ENCODE data around the gene BRD1.
A peak's percentile ranks its signal among the peaks of the same experiment; 100 is the strongest.

BRD1 gene
- total RNA-seq: 208 reads per million, percentile 93 among the genes with 10 or more reads in this experiment

DNA sequence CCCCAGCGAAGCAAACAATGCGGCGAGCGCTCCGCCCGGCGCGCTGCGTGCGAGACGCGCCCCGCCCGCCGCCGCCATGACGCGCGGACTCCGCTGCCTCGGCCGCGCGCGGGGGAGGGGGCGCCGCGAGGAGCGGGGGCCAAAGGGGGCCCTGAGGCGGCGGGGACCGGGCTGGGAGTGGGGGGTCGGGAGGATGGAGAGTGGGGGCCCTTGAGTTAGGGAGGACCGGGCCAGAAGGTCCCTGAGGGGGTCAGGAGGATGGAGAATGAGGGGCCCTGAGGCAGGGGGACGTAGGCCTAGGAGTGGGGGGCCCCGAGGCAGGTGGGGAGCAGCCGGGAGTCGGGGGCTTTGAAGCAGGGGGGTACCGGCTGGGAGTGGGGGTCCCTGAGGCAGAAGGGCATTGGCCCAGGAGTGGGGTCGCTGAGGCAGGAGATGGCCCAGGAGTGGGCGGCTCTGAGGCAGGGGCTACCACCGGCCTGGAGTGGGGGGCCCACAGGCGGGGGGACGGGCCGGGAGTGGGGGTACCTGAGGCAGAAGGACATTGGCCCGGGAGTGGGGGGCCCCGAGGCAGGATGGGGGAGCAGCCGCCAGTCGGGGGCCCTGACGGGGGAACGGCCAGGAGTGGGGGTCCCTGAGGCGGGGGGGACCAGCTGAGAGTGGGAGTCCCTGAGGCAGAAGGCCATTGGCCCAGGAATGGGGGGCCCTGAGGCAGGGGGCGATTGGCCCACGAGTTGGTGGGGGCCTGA lies at the start of gene BRD1:
Gene BRD1, minus strand, starts transcription at position 21 of the 746 bp plus-strand sequence. CDS start 3,556 bp downstream, outside the sequence.
- DNase-seq: peak; percentile 30

DNA sequence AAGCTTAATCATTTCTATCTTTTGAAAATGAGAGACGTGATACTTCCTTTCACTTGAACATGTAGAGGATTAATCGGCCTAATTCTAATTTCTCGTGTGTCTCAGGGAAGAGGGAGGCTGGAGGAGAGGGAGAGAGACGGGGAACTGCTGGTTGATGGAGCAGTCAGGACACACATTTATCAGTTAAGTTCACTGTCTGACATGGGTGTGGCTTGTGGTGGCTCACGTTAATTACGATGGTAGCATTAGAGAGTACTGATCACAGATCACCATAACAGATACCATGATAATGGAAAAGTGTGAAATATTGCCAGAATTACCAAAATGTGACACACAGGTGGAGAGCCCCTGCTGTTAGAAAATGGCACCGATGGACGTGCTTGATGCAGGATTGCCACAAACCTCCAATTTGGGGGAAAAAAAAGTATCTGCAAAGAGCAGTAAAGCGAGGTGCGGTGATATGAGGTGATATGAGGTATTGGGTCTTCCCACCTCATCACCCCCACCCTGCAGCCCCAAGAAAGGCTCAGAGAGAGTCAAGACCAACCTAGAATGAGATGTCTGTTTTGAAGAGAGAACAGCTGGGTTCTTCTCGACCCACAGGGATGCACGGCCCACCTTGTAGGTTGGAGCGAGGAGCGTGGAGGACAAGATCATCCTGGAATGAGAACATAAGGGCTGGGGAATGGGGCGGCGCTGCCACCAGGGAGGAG lies 45.7 kb upstream of the BRD1 start:
- no peak for DNase-seq

DNA sequence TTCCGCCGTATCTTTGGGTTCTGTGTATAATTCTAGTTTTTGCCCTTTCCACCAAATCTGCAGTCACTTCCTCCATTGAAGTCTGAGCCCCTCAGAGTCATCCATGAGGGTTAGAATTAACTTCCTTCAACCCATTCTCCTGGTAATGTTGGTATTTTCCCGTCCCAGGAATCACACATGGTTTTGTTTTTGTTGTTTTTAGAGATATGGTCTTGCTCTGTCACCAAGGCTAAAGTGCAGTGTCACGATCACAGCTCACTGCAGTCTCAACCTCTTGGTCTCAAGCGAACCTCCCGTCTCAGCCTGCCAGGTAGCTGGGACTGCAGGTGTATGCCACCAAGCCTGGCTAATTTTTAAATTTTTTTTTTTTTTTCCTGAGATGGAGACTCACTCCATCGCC lies 44.7 kb upstream of the BRD1 start:
- no peak for DNase-seq

DNA sequence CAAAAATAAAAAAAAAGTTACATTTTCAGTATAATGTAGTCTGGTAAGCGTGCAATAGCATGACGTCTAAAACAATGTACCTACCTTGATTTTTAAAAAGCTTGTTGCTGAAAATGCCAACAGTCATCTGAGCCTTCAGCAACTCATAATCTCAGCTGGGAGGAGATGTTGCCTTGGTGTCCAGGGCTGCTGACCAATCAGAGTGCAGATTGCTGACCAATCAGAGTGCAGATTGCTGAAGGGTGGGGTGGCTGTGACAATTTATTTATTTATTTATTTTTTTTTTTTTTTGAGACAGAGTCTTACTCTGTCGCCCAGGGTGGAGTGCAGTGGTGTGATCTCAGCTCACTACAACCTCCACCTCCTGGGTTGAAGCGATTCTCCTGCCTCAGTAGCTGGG lies 43.8 kb upstream of the BRD1 start:
- no peak for DNase-seq

DNA sequence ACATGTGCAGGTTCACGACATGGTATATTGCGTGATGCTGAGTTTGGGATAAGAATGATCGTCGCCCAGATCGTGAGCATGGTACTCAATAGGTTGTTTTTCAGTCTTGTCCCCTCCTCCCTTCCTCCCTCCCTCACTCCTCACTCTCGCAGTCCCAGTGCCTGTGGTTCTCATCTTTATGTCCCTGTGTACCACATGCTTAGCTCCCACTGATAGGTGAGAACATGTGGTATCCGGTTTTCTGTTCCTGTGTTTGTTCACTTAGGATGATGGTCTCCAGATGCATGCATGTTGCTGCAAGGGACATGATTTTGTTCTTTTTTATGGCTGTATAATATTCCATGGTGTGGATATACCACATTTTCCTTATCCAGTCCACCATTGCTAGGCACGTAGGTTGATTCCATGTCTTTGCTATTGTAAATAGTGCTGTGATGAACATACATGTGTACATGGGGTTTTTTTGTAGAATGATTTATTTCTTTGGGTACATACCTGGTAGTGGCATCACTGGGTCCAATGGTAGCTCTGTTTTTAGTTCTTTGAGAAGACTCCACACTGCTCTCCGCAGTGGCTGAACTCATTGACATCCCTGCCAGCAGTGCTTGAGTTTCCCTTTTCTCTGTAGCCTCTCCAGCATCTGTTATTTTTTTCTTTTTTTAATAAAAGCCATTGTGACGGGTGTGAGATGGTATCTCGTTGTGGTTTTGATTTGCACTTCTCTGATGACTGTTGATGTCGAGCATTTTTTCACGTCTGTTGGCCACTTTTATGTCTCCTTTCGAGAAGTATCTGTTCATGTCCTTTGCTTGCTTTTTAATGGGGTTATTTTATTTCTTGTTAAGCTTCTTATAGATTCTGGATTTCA lies 42.4 kb upstream of the BRD1 start:
- no peak for DNase-seq

DNA sequence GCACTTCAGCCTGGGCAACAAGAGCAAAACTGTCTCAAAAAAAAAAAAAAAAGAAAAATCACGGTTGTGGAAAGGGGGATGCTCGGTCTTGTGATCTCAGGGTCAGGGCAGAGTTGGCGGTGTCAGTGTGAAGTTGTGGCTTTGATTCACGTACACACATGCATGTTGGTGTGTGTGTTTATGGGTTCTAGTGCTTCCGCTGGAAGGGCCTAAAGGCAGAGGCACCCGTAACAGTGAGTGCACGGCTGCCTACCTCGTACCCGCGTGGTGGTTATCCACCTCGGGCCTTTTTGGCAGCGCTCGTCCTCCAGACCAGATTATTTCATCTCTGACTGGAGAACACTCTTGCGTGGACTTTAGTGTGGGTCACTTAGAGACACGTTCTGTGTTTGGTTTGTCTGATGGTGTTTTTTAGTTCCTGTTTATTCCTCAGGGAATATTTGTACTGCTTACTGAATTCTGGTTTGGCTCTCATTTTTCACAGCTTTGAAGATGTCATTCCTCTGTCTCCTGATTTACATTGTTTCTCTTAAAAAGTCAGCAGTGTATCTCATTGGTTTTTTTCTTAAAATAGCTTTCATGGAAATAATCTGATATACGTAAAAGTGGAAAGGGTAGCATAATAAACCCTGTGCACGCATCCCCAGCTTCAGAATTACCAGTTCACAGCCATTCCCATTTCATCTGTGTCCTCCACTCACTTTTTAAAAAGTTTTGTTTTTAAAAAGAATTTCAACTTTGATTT lies 41.6 kb upstream of the BRD1 start:
- no peak for DNase-seq

DNA sequence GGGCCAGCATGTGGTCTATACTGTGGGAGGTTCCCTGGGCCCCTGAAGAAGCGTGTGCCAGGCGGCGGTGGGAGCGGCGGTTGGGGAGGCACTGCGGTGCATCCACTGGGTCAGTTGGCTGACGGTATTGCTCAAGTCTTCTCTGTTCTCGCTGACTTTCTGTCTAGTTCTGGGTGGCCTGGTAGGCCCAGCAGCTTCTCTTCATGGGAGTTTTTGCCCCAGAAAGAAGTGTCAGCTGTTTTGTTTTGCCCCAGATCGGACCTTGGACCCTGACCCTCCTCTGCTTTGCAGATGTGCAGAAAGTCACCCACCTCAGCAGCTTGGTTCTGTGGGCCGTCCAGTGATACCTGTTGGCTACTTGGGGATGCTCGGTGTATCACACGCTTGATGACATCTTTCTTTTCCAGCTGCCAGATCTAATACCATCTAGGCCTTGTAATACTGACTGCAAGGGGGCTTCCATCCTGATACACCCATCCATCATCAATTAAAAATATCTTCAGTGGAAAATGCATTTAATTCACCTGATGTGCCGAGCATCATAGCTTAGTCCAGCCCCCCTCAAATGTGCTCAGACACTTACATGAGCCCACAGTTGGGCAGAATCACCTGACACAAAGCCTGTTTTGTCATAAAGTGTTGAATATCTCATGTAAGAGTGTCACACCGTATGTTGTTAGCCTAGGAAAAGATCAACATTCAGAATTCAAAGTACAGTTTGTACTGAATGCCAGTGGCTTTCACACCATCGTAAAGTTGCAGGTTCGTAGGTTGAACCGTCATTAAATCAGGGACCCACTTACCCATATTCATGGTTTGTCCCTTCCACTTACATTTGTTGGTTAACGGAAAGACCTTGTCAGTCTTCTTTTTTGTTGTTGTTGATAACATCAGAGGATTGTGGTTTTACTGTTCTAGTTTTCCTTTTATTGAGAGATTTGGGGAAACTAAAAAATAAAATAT lies 39.9 kb upstream of the BRD1 start:
- no peak for DNase-seq

DNA sequence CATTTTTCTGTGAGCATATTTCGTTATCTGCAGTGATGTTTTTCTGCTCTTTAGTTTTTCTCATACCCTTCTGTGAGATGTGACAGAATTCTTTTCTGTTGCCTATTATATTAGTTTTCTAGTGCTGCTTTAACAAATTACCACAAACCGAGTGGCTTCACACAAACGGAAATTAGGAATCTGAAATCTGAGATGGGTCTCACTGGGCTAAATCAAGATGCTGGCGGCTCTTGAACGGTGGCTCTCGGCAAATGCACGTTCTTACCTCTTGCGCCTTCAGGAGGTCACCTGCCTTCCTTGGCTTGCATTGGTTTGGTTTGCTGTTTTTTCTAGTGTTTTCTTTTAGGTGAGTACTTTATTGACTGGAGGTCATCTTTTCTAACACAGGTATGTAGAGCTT lies 39.0 kb upstream of the BRD1 start:
- no peak for DNase-seq

DNA sequence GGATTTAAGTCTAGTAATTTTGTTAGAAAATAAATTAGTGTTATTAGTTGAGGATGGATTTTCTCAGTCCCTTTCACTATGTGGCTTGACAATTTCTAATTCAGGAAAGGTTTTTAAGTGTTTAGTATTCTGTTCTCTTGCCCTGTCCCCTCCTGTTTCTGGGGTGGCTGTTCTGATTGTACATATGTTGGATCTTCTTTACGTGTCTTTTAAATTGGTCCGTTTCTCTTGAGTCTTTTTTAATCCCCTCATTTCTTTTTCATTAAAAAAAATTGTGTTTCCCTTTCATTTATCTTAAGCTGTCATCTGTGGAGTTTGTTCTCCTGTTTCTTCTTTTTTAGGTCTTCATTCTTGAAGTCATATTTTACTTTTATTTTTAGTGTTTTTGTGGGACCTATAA lies 38.5 kb upstream of the BRD1 start:
- DNase-seq: no peak

DNA sequence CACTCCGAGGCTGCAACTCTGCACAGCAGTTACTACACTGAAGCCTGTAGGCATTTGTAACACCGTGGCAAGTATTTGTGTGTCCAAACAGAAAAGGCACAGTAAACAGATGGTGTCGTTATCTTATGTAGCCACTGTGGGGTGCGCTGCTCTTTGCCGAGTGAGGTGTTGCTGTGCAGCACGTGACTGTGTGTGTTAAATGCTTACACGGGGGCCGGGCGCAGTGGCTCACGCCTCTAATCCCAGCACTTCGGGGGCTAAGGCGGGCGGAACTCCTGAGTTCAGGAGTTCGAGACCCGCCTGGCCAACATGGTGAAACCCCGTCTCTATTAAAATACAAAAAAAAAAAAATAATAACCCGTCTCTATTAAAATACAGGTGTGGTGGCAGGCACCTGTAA lies 37.5 kb upstream of the BRD1 start:
- no peak for DNase-seq

DNA sequence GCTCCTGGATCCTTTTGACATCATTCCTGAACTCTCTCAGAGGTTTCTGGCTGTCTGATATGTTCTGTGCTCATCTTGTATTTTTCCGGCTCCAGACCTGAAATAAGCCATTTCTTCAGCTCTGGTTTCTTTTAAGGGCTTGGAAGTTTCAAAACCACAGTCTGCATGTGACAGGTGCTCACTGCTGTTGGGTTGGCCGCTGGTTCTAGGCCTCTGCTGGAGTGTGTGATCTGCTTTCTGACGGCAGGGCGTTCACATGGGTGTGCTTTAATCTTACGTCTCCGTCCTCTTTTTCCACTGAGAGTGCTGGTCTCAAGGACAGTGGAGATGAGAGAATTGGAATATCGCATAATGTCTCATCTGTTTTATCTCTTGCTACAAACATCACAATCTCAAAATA lies 36.3 kb upstream of the BRD1 start:
- DNase-seq: no peak

DNA sequence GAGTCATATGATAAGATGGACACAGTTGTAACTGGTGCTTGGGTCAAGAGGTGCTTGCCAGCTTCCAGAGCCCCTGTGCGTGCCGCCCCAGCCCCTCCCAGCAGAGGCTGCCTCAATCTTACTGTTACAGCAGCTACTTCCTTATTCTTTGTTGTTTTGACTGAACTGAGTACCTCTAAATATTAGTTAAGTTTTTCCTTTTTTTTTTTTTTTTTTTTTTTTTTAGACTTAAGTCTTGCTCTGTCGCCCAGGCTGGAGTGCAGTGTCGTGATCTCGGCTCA lies 34.8 kb upstream of the BRD1 start:
- no peak for DNase-seq

DNA sequence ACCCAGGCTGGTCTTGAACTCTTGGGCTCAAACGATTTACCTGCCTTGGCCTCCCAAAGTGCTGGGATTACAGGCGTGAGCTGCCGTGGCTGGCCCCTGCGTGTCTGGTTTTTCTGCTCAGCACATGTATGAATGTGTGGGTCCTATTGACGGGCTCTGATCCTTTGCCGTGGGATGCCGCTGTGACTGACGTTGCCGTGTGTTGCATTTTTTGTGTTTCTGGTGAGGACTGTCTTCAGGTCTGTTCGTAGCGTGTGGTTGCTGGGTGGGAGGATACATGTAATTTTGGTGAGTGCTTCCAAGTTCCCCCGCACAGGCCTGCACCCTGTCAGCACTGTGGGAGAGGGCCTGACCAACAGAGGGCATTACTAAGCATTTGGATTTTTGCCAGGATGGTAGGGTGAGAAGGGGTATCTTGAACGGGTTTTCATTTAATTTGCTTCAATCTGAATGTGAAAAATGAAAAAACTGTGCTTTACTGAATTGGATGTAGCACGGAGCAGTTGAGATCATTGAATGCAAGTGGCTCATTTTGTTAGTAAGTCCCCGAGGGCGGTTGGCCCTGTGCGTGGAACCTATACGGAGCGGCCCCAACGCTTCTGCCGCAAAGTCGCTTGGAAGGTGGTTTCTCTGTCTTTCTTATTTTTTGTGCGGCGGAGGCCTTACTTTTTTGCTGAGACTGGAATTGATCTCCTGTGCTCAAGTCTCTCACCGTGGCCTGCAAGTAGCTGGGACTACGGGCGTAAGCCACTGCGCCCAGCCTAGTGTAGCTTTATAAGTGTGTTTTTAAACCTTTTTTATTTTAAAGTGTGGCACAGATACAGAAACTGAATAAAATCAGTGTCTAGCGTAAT lies 34.2 kb upstream of the BRD1 start:
- no peak for DNase-seq

DNA sequence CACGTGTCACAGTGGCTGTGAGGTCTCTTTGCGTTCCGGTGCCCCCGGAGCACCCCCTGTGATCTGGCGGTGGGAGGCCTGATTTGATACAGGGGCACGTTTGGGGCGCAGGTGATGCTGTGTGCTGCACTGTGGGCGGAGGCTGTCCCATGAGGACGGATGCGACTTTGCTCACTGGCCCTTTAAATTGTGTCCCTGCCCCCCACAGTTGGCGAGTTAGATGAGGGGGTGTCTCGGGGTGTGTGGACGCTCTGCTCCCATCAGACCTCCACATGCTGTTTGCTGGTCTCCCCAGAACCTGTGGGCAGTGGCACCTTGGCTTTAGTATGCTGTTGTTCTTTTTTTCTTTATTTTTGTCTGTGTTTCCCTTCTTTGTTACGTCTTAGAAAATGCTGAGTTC lies 31.2 kb upstream of the BRD1 start:
- DNase-seq: no peak

DNA sequence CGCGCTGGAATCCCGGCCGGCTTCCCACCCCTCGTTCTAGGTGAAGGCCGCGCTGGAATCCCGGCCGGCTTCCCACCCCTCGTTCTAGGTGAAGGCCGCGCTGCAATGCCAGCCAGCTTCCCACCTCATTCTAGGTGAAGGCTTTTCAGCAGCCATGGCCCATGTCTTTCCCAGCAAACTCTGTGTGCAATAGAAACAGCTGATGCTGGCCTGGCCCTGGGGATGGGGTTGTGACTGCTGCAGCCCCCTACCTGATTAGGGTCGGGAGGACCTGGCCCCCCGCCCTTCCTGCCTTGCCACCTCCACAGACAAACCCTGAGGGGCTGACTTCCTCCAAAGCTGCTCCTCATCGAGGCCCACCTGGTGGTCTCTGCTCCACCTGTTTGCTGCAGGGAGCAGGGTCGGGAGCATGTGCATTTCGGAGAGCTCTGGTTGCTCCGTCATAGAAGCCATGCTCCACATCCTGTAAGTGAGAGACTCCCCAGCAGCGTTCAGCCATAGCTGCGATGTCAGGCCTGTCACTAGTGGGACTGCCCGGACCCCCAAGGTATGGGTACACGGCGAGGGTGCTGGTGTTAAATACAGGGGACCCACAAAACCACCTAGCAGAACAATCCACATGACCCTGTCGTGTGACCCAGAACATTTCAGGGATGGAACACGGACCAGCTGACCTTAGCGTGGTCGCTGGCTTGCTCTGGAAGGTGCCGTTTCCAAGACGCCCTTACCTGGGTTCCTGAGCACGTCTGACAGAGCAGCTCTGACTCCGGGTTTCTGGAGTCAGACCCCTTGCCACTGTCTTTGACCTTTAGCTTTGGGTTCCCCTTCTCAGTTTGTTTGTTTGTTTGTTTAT lies 29.3 kb upstream of the BRD1 start:
- no peak for DNase-seq

DNA sequence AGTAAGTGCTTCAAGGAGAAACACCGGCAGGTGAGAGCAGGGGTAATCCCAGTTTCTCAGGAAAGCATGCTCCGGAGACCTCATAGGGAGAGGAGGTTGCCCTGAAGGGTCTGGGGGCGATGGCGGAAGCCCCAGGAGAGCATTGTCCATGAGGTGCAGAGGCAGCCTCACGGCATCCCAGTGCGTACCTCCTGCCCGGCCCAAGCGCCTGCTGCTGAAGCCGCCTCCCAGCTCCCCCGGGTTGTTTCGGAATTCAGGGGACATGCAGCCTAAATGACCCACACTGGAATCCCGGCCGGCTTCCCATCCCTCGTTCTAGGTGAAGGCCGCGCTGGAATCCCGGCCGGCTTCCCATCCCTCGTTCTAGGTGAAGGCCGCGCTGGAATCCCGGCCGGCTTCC lies 28.7 kb upstream of the BRD1 start:
- no peak for DNase-seq

DNA sequence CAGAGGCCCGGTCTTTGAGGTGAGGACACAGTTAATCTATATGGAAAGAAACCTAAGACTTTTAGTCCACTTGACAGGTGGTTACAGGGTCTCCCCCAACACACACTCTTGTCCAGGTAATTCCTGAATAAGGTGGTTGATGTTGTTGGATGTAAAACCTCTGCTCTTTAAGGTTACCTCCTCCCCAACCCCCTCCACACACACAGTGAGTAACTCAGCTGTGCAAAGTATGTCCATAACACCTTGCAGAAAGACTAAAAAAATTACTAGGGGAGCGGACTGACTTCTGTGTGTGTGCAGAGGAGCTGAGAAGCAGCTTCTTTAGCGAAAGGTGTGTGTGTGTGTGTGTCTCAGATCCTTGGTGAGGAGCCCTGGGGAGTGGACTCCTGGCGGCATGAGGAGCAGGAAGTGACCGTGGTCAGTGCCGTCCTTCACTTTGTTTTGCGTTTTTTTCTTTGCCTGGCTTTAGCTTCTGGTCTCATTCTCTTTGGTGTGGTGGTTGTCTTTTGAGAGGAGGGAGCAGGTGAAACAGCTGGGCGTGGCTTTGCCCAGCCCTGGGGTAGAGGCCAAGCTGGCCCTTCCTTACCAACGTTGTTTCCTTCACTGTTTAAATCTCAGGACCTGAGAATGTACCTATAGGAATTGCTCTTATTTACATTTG lies 27.7 kb upstream of the BRD1 start:
- DNase-seq: no peak

DNA sequence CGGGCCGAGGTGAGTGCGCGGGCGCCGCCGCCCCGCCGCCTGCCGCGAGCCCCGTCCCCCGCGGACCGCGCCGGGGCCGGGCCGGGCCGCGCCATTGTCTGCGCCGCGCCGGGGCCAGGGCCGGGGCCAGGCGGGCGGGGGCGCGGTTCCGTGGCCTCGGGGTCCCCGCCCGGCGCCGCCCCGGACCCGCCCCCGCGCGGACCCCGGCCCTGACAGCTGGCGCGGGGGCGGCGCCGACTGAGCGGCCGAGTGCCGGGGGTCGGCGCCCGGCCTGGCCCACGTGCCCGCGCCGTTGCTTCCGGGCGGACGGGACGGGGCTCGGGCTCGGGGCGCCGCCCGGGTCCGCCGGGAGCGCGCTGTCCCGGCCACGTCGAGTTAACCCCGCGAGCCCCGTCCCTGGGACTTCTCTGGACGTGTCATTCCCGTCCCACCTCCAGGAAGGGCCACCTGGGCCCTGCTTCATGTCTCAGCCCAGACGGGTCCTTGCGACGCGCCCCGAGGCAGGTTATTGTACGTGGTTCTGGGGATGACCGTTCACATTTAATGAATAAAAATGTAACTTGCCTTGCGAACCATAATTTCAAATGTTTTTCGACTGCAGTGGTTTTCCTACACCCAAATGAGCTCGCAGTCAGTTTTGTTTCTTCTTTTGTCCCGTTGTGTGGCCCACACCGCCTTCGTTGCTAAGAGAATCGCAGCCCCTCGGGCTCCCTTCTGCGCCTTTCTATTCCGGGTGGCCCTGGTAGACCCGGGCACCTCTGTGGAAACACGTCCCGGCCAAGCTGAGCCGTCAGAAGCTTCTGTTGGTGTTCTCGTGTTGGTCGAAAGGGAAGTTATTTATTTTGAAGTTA lies 26.5 kb upstream of the BRD1 start:
- DNase-seq: no peak

All from effector CD4-positive, alpha-beta T cell (primary cell).